ENCODE data around the gene RBM45.
"Not testable (repeated sequence)": the region's sequence is repeated elsewhere in the genome, so short reads cannot be mapped to it uniquely, and the experiment has no call there.

Gene RBM45

DNA sequence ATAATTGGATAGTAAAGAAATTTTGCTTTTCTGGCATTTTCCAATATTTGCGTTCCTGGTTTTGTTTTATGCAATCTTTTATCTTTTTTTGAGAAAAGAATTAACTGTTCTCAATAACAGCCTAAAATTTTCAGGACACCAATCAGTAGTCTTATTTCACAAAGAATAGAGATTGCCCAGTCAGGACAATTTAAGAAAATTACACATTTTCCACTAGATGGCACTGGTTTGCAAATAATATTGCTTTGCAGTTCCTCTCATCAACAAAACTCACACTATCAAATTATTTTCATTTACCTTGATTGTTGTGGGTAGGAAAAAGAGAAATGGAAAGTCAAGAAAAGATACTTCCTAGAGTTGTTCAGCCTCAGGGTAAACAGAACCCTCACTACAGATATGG is 2.4 kb upstream of the RBM45 start:
- DNase-seq, result no peak

DNA sequence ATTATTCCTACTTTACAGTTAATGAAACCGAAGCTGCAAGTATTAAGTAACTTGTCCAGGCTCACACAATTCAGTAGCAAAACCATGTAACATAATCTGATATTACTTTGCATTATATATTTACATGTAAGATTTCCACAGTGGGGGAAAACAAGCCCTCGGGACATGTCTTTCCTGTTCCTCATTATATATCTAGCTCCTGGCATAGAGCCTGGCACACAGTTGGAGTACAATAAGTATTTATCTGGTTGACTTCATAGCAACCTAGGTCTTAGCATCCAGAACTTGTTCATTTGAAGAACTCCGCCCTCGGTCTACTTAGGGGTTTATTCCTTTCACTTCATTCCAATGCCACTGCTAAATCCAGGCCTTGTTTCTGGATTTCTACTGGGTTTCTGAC is 1.6 kb upstream of the RBM45 start:
- no peak for DNase-seq

- no peak for DNase-seq
Observed at GRCh38 chr2:178111743-178112142, 494 bp upstream of the RBM45 start.

- DNase-seq, result no peak
Observed at GRCh38 chr2:178114462-178114861, 2.2 kb downstream of the RBM45 start.

- no peak for DNase-seq
Observed at GRCh38 chr2:178115271-178115670, 3.0 kb downstream of the RBM45 start.

- DNase-seq, result no peak
Observed at GRCh38 chr2:178117725-178118124, 5.5 kb downstream of the RBM45 start.

- DNase-seq, result no peak
Observed at GRCh38 chr2:178119179-178119922, 7.1 kb downstream of the RBM45 start.

DNA sequence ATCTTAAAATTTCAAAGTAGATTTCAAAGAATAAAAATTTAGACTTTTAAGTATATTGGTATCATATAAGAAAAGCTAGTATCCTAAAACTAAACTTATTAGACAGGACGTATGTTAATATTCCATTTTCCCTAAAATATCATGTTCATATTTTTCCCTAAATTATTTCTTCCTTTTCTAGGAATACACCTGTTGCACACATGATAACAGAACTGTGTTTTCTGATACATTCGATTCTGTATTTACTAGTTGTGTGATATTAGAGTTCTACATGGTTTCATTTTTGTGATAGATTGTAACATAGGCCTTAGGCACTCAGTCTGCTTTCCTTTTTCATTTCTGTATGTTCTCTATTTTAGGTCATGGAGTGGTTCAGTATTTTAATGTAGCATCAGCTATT is 10.9 kb downstream of the RBM45 start:
- DNase-seq, result no peak

GRCh38 chr2:178125125-178125524 is 12.9 kb downstream of the RBM45 start:
- DNase-seq, result no peak

- DNase-seq, result no peak
Observed at GRCh38 chr2:178125862-178126261, 13.6 kb downstream of the RBM45 start.

GRCh38 chr2:178128836-178129630 is 16.8 kb downstream of the RBM45 start:
- DNase-seq, result no peak

DNA sequence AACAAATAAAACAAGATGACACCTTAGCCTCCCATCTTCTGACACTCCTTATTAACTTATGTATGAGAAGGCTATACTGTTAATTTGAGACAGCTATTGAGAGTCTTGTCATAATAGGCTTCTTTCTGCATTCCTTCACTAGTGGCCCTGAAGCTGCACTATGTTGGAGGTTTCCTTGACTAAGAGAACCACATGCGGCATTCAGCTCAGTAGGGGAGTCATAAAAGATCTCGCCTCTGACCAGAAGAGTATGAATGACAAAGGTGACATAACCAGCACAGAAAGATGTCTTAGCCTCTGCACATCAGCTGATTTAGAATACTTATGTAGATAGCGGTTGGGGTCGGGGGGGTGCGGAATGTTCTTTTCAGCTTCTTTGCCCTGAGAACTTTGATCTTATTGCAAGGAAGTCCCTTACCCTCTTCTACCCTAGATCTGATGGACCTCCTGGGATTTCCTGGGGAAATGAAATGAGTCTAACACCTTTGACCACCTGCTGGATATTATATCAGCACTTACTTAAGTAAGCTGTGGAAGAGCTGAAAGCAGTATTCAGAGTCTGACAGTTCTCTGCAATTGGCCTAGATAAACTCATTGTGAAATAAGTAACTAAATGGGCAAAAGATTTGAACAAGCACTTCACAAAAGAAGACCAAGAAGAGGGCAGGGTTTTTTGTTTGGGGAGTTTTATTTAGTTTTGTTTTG is 24.2 kb downstream of the RBM45 start:
- no peak for DNase-seq

DNA sequence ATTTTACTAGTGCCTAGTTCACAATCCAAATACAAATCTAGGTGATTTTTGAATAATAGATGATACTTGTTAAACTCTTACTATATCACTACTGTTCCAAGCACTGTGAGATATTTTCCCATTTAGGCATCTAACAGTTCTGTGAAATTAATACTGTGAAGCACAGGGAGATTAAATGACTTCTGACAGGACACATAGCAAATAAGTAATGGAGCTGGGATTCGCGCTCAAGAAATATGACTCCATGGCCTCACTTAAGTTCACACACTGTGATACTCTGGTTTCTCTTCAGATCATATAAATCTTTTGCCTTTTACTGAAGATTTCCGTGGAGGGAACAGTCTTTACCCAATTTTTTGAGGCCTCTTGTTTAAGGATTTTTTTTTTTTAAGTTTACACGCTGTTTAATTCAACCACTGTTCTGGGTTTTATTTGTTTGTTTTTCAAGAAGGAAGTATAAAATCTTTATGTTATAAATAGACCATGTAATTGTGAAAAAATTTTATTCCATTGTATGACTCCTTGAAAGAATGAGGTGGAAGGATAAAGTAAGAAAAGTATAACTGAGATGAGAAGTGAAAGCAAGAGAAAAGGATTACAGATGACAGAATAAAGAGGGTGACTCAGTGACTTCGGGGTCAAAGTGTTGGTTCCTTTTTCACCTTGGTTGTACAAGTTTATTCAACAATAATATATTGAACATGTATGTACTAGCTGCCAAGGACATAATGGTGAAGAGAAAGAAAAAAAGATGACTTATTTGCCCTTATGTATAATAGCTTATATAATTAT is 30.2 kb downstream of the RBM45 start:
- DNase-seq, result no peak

DNA sequence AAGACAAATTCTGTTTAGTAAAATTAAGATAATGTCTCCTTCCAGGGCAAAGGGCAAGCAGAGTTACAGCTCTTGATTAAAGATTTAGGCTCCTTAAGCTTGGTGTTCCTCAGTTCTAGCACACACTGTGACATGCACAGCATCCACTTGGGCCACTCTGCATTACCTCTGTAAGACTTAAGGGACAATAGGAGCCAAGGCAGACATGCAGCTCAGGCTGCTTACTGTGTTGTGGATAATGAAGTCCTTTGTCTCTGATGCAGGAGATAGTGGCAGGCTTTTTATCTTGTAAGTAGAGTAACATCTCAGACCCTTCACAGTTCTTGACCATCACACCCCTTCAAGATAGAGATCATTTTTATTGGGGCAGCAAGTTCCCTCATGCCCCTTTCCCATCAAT is 31.2 kb downstream of the RBM45 start:
- DNase-seq, result no peak

GRCh38 chr2:178152033-178152432 is 39.8 kb downstream of the RBM45 start:
- DNase-seq, result no peak

DNA sequence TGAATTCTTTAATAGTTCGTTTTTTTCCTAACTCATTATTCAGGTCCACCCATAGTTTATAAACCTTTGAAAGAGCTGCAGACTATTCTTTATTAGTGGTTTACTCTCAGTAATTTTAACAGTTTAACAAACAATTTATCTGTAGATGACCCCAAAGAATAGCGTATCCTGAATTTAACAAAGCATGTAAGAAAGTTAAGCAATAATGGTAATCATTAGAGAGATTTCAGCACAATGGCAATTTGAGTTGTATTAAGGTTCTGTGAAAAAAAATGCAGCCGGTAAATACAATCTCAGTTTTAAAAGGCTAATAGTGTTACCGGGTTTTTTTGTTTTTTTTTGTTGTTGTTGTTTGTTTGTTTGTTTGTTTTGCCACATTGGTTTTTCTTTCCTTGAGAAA is 40.3 kb downstream of the RBM45 start:
- DNase-seq, result no peak

- DNase-seq, result no peak
Observed at GRCh38 chr2:178152977-178153376, 40.7 kb downstream of the RBM45 start.

DNA sequence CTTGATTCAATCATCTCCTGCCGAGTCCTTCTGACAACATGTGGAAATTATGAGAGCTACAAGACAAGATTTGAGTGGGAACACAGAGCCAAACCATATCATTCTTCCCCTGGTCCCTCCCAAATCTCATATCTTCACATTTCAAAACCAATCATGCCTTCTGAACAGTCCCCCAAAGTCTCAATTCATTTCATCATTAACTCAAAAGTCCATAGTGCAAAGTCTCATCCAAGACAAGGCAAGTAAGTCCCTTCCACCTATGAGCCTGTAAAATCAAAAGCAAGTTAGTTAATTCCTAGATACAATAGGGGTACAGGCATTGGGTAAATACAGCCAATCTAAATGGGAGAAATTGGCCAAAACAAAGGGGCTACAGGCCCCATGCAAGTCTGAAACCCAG is 41.6 kb downstream of the RBM45 start:
- not testable (repeated sequence) for DNase-seq

DNA sequence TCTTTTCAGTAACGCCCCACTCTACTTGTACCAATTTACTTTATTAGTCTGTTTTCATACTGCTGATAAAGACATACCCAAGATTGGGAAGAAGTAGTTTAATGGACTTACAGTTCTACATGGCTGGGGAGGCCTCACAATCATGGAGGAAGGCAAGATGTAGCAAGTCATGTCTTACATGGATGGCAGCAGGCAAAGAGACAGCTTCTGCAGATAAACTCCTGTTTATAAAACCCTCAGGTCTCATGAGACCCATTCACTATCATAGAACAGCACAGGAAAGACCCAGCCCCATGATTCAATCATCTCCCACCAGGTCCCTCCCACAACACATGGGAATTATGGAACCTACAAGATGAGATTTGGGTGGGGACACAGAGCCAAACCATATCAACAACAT is 43.3 kb downstream of the RBM45 start:
- no peak for DNase-seq

DNA sequence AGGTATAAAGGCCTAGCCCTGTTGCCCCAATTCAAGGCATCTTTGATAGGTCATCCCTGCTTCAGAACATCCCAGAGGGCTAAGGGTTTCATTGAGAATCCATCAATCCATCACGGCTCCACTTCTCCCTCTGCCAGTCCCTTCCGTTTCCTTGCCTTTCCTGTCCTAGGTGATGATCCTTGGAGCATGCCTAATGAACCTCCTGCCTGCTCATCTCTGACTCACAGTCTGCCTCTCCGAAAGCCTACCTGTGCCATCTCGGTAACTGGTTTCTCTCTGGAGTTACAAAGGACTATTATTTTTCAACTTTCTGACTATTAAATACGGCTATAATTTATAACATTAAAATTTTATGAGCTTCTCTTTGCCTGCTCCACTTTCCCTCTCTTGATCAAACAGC is 45.3 kb downstream of the RBM45 start:
- no peak for DNase-seq

DNA sequence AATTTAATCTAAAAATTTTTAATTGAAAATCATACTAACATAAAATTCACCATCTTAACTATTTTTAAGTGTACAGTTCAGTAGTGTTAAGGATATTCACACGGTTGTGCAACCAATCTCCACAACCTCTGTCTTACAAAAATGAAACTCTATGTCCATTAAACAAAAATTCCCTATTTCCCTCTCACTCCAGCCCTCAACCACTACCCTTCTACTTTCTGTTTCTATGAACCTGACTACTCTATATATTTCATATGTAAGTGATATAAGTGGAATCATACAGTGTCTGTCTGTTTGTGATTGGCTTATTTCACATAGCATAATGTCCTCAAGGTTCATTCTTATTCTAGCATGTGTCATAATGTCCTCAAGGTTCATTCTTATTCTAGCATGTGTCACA is 47.7 kb downstream of the RBM45 start:
- no peak for DNase-seq

DNA sequence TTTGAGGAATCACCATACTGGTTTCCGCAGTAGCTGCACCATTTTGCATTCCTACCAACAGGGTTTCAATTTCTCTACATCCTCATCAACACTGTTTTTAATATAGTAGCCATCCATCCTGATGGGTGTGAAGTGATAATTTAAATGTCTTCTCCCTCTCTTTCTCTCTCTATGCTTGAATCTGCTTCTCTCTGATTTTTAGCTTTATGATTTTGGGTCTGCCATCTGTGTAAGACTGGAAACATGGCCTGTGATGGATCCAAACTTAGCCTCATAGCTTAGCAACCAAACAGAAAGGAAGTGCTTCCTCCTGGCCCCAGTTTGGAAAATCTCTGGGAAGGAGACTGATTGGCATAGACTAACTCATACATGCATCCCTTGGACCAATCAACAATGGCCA is 48.4 kb downstream of the RBM45 start:
- DNase-seq, result no peak

GRCh38 chr2:178163395-178163794 is 51.2 kb downstream of the RBM45 start:
- no peak for DNase-seq

Data from activated effector memory CD4-positive, alpha-beta T cell treated with anti-CD3 and anti-CD28 coated beads, Interleukin-2, amount 50 U/mL, for 16 hours (primary cell).